ENCODE data around the gene SYNE2.

- TF ChIP-seq POLR2A (IDR thresholded peaks at IDR 0.05) (no peak), CTCF (IDR thresholded peaks at IDR 0.05) (no peak)
These were observed 395.9 kb downstream of the SYNE2 start for GRCh38 chr14:64248689-64249088.

Measured in prostate gland (tissue), 2 donors.